Stimulated activated CD4-positive, alpha-beta T cell treated with anti-CD3 and anti-CD28 coated beads, TNF-alpha, amount 100 ng/mL, for 24 hours (primary cell): Measurements from ENCODE around the gene REPIN1.

Source experiments
- DNase-seq, 3 experiments: peaks; one replicate each; pipeline ENCODE4 v3.0.0-alpha.2; 2020; ENCODE audit warnings: low read depth in 3 of 3

REPIN1 gene

GRCh38 chr7:150368096-150368883 lies at the start of gene REPIN1:
REPIN1 (plus strand) TSS chr7:150368822; CDS start chr7:150369712, 890 bp downstream.
- peak; percentile 63 to 82 (median 64) for DNase-seq

GRCh38 chr7:150321788-150322113 lies 46.9 kb upstream of the REPIN1 start:
- no peak for DNase-seq

- peak; percentile 21 to 45 (median 41) for DNase-seq
Observed at GRCh38 chr7:150322114-150322832, 46.3 kb upstream of the REPIN1 start.

GRCh38 chr7:150322833-150323681 lies 45.6 kb upstream of the REPIN1 start, which contains the start of the genes ACTR3C and LRRC61:
ACTR3C (minus strand) TSS chr7:150323545; CDS start chr7:150295296, 28,249 bp downstream.
LRRC61 (plus strand) TSS chr7:150323355; CDS start chr7:150336862, 13,507 bp downstream.
- peak; percentile 31 to 70 (median 36) for DNase-seq

GRCh38 chr7:150323682-150324372 lies 44.8 kb upstream of the REPIN1 start:
- DNase-seq: no peak

- no peak for DNase-seq
Observed at GRCh38 chr7:150324373-150324961, 44.2 kb upstream of the REPIN1 start.

GRCh38 chr7:150325110-150325611 lies 43.5 kb upstream of the REPIN1 start:
- no peak for DNase-seq

GRCh38 chr7:150325901-150326300 lies 42.7 kb upstream of the REPIN1 start:
- DNase-seq: no peak

GRCh38 chr7:150326657-150327268 lies 41.9 kb upstream of the REPIN1 start:
- no peak for DNase-seq

GRCh38 chr7:150327308-150327707 lies 41.3 kb upstream of the REPIN1 start:
- DNase-seq: no peak

- DNase-seq: no peak
Observed at GRCh38 chr7:150329331-150330120, 39.1 kb upstream of the REPIN1 start.

- DNase-seq: no peak
Observed at GRCh38 chr7:150330211-150330885, 38.3 kb upstream of the REPIN1 start.

- no peak for DNase-seq
Observed at GRCh38 chr7:150332852-150333635, 35.6 kb upstream of the REPIN1 start.

GRCh38 chr7:150333659-150334058 lies 35.0 kb upstream of the REPIN1 start:
- no peak for DNase-seq

- no peak for DNase-seq
Observed at GRCh38 chr7:150334108-150334507, 34.5 kb upstream of the REPIN1 start.

GRCh38 chr7:150335108-150335773 lies 33.4 kb upstream of the REPIN1 start:
- no peak for DNase-seq

- no peak for DNase-seq
Observed at GRCh38 chr7:150335774-150336112, 32.9 kb upstream of the REPIN1 start.

GRCh38 chr7:150336746-150337145 lies 31.9 kb upstream of the REPIN1 start:
- DNase-seq: no peak
